GM06990 (cell line): ENCODE measurements around the gene MYL9.

Experiments used
- DNase-seq: peaks from one replicate; pipeline ENCODE4 v3.0.0-alpha.2; 2011; ENCODE audit not compliant: insufficient read length; ENCODE audit errors: extremely low read depth
- H3K27me3 ChIP-seq: replicated peaks from 2 replicates; pipeline ENCODE4 v1.6.0; 2011; ENCODE audit warnings: low read length; ENCODE audit not compliant: control insufficient read depth, insufficient read depth
- H3K36me3 ChIP-seq: 2 replicates; pipeline ENCODE4 v1.5.1; 2011; ENCODE audit warnings: low read length; ENCODE audit not compliant: control insufficient read depth, insufficient read depth
- H3K4me3 ChIP-seq: replicated peaks from 2 replicates; pipeline ENCODE4 v1.5.1; 2011; ENCODE audit warnings: low read depth, mild to moderate bottlenecking, control low read depth, low read length
- CTCF ChIP-seq: IDR thresholded peaks from 2 replicates; pipeline ENCODE4 v1.5.1; 2011; ENCODE audit warnings: low read length, control low read depth, mild to moderate bottlenecking, inconsistent platforms; ENCODE audit not compliant: insufficient read depth, poor library complexity, severe bottlenecking

Gene MYL9

GRCh38 chr20:36528875-36529417 is 12.4 kb upstream of the MYL9 start:
- peaks cover 20% of the 10 kb centered on the region for H3K36me3 ChIP-seq
- DNase-seq = no peak
- H3K27me3 ChIP-seq = no peaks in the 10 kb centered on the region
- H3K4me3 ChIP-seq = no peak overlapping the region
- TF ChIP-seq CTCF = no peak

- TF ChIP-seq CTCF = no peak
- H3K27me3 ChIP-seq = no peaks in the 10 kb centered on the region
- no peak overlapping the region for H3K4me3 ChIP-seq
- H3K36me3 ChIP-seq = peaks cover 6% of the 10 kb centered on the region
- DNase-seq = no peak
Measured at GRCh38 chr20:36532388-36532787, 8.9 kb upstream of the MYL9 start.

- Histone ChIP-seq H3K36me3 (peaks cover 4% of the 10 kb centered on the region), H3K4me3 (no peak overlapping the region), H3K27me3 (no peaks in the 10 kb centered on the region)
- no peak for DNase-seq
- TF ChIP-seq CTCF = no peak
Measured at GRCh38 chr20:36532822-36533221, 8.5 kb upstream of the MYL9 start.

- H3K36me3 ChIP-seq = no peaks in the 10 kb centered on the region
- no peak for DNase-seq
- H3K4me3 ChIP-seq = no peak overlapping the region
- no peak for TF ChIP-seq CTCF
- no peaks in the 10 kb centered on the region for H3K27me3 ChIP-seq
Measured at GRCh38 chr20:36538026-36538722, 3.1 kb upstream of the MYL9 start.

GRCh38 chr20:36540551-36541211 is 638 bp upstream of the MYL9 start:
- no peaks in the 10 kb centered on the region for H3K27me3 ChIP-seq
- no peak for DNase-seq
- H3K4me3 ChIP-seq = peak overlapping the region; percentile 68
- no peak for TF ChIP-seq CTCF
- H3K36me3 ChIP-seq = no peaks in the 10 kb centered on the region
